HEK293 (cell line): ENCODE results near the gene COQ3.

Experiments used
- BCL11A ChIP-seq: fragments of 450-650 bp; formaldehyde crosslinking; IDR thresholded peaks from 2 replicates; pipeline ENCODE4 v1.5.1; 2016; ENCODE audit warnings: low read depth, missing biosample characterization, missing genetic modification characterization
- GLI2 ChIP-seq: fragments of 450-650 bp; formaldehyde crosslinking; IDR thresholded peaks from 2 replicates; pipeline ENCODE4; 2017; ENCODE audit warnings: missing biosample characterization, missing genetic modification characterization, low read depth, borderline replicate concordance
- HIC1 ChIP-seq: fragments of 450-650 bp; formaldehyde crosslinking; IDR thresholded peaks from 2 replicates; pipeline ENCODE4 v1.5.1; 2016; ENCODE audit warnings: missing biosample characterization, missing genetic modification characterization
- HOXA7 ChIP-seq: sonication (generic); formaldehyde crosslinking; IDR thresholded peaks from 2 replicates; pipeline ENCODE4 v1.8.1; 2022; ENCODE audit warnings: missing genetic modification reagents, borderline replicate concordance
- IKZF3 ChIP-seq: fragments of 450-650 bp; IDR thresholded peaks from 2 replicates; pipeline ENCODE4 v1.5.0; 2018; ENCODE audit warnings: missing biosample characterization, mild to moderate bottlenecking, missing genetic modification characterization, moderate library complexity
- MZF1 ChIP-seq: fragments of 450-650 bp; formaldehyde crosslinking; IDR thresholded peaks from 2 replicates; pipeline ENCODE4 v1.5.1; 2017; ENCODE audit warnings: missing biosample characterization, missing genetic modification characterization, borderline replicate concordance
- PRDM10 ChIP-seq: fragments of 450-650 bp; formaldehyde crosslinking; IDR thresholded peaks from 2 replicates; pipeline ENCODE4 v1.5.1; 2016; ENCODE audit warnings: missing biosample characterization, missing genetic modification characterization
- ZBTB7A ChIP-seq: fragments of 450-650 bp; formaldehyde crosslinking; IDR thresholded peaks from 2 replicates; pipeline ENCODE4 v1.5.1; 2016; ENCODE audit warnings: low read depth, missing biosample characterization, missing genetic modification characterization
- ZNF10 ChIP-seq: fragments of 450-650 bp; formaldehyde crosslinking; IDR thresholded peaks from 2 replicates; pipeline ENCODE4 v1.5.1; 2017; ENCODE audit warnings: missing biosample characterization, missing genetic modification characterization
- ZNF184 ChIP-seq: fragments of 450-650 bp; IDR thresholded peaks from 2 replicates; pipeline ENCODE4 v1.5.1; 2018; ENCODE audit warnings: missing biosample characterization, mild to moderate bottlenecking, missing genetic modification characterization
- ZNF202 ChIP-seq: fragments of 450-650 bp; formaldehyde crosslinking; IDR thresholded peaks from 2 replicates; pipeline ENCODE4 v1.5.1; 2016; ENCODE audit warnings: missing biosample characterization, missing genetic modification characterization, borderline replicate concordance
- ZNF248 ChIP-seq: fragments of 450-650 bp; formaldehyde crosslinking; IDR thresholded peaks from 2 replicates; pipeline ENCODE4 v1.5.1; 2017; ENCODE audit warnings: missing biosample characterization, missing genetic modification characterization
- ZNF37A ChIP-seq: fragments of 450-650 bp; IDR thresholded peaks from 2 replicates; pipeline ENCODE4 v1.5.1; 2018; ENCODE audit warnings: missing biosample characterization, missing genetic modification characterization
- ZNF501 ChIP-seq: fragments of 450-650 bp; formaldehyde crosslinking; IDR thresholded peaks from 2 replicates; pipeline ENCODE4 v1.5.1; 2016; ENCODE audit warnings: missing biosample characterization, missing genetic modification characterization
- ZNF621 ChIP-seq: fragments of 450-650 bp; formaldehyde crosslinking; IDR thresholded peaks from 2 replicates; pipeline ENCODE4 v1.5.1; 2017; ENCODE audit warnings: missing biosample characterization, missing genetic modification characterization
- ZNF629 ChIP-seq: fragments of 450-650 bp; formaldehyde crosslinking; IDR thresholded peaks from 2 replicates; pipeline ENCODE4 v1.5.1; 2017; ENCODE audit warnings: missing biosample characterization, missing genetic modification characterization
- ZNF837 ChIP-seq: fragments of 450-650 bp; formaldehyde crosslinking; IDR thresholded peaks from 2 replicates; pipeline ENCODE4 v1.5.1; 2016; ENCODE audit warnings: missing biosample characterization, missing genetic modification characterization
- ZSCAN16 ChIP-seq: fragments of 450-650 bp; formaldehyde crosslinking; IDR thresholded peaks from 2 replicates; pipeline ENCODE4 v1.5.1; 2016; ENCODE audit warnings: missing biosample characterization, missing genetic modification characterization
- TF ChIP-seq, protein P1 (sequence below): fragments of 450-650 bp; formaldehyde crosslinking; IDR thresholded peaks from 2 replicates; pipeline ENCODE4 v1.5.1; 2016; ENCODE audit warnings: missing biosample characterization, missing genetic modification characterization
- TF ChIP-seq, protein P2 (sequence below): IDR thresholded peaks from 2 replicates; pipeline ENCODE4 v1.6.1; 2011; ENCODE audit warnings: mild to moderate bottlenecking, low read depth, low read length, borderline replicate concordance
- TF ChIP-seq, protein P3 (sequence below): fragments of 450-650 bp; formaldehyde crosslinking; IDR thresholded peaks from 2 replicates; pipeline ENCODE4 v1.5.0; 2017; ENCODE audit warnings: missing biosample characterization, missing genetic modification characterization, borderline replicate concordance
- TF ChIP-seq, protein P4 (sequence below): fragments of 450-650 bp; formaldehyde crosslinking; IDR thresholded peaks from 2 replicates; pipeline ENCODE4 v1.5.1; 2016; ENCODE audit warnings: missing biosample characterization, missing genetic modification characterization
- TF ChIP-seq, protein P5 (sequence below): fragments of 450-650 bp; formaldehyde crosslinking; IDR thresholded peaks from 2 replicates; pipeline ENCODE4 v1.5.1; 2016; ENCODE audit warnings: missing biosample characterization, missing genetic modification characterization, low read depth

COQ3 gene

GRCh38 chr6:99393698-99394531, at the start of gene COQ3 (continued):
- TF ChIP-seq HIC1 (tag by site-specific recombination) (no peak), BCL11A (peak; percentile 73), ZNF837 (tag by site-specific recombination) (no peak), ZNF202 (tag by site-specific recombination) (no peak), ZNF621 (no peak), GLI2 (tag by site-specific recombination) (no peak), ZNF37A (no peak), ZNF10 (tag by site-specific recombination) (no peak), ZSCAN16 (no peak), MZF1 (peak; percentile 74), ZNF501 (peak; percentile 97), PRDM10 (tag by site-specific recombination) (peak; percentile 76), HOXA7 (no peak), ZBTB7A (tag by site-specific recombination) (no peak), ZNF629 (tag by site-specific recombination) (peak; percentile 78), ZNF184 (peak; percentile 33), IKZF3 (0 out of 2 replicates have a peak, but pooled peaks have one; percentile 45), ZNF248 (tag by site-specific recombination) (no peak)
- TF ChIP-seq, protein P1, sequence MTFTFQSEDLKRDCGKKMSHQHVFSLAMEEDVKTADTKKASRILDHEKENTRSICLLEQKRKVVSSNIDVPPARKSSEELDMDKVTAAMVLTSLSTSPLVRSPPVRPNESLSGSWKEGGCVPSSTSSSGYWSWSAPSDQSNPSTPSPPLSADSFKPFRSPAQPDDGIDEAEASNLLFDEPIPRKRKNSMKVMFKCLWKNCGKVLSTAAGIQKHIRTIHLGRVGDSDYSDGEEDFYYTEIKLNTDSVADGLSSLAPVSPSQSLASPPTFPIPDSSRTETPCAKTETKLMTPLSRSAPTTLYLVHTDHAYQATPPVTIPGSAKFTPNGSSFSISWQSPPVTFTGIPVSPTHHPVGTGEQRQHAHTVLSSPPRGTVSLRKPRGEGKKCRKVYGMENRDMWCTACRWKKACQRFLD (tag by site-specific recombination), result no peak
- TF ChIP-seq, protein P2, sequence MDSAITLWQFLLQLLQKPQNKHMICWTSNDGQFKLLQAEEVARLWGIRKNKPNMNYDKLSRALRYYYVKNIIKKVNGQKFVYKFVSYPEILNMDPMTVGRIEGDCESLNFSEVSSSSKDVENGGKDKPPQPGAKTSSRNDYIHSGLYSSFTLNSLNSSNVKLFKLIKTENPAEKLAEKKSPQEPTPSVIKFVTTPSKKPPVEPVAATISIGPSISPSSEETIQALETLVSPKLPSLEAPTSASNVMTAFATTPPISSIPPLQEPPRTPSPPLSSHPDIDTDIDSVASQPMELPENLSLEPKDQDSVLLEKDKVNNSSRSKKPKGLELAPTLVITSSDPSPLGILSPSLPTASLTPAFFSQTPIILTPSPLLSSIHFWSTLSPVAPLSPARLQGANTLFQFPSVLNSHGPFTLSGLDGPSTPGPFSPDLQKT, result no peak
- TF ChIP-seq, protein P3, sequence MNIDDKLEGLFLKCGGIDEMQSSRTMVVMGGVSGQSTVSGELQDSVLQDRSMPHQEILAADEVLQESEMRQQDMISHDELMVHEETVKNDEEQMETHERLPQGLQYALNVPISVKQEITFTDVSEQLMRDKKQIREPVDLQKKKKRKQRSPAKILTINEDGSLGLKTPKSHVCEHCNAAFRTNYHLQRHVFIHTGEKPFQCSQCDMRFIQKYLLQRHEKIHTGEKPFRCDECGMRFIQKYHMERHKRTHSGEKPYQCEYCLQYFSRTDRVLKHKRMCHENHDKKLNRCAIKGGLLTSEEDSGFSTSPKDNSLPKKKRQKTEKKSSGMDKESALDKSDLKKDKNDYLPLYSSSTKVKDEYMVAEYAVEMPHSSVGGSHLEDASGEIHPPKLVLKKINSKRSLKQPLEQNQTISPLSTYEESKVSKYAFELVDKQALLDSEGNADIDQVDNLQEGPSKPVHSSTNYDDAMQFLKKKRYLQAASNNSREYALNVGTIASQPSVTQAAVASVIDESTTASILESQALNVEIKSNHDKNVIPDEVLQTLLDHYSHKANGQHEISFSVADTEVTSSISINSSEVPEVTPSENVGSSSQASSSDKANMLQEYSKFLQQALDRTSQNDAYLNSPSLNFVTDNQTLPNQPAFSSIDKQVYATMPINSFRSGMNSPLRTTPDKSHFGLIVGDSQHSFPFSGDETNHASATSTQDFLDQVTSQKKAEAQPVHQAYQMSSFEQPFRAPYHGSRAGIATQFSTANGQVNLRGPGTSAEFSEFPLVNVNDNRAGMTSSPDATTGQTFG (tag by site-specific recombination), result no peak
- TF ChIP-seq, protein P4, sequence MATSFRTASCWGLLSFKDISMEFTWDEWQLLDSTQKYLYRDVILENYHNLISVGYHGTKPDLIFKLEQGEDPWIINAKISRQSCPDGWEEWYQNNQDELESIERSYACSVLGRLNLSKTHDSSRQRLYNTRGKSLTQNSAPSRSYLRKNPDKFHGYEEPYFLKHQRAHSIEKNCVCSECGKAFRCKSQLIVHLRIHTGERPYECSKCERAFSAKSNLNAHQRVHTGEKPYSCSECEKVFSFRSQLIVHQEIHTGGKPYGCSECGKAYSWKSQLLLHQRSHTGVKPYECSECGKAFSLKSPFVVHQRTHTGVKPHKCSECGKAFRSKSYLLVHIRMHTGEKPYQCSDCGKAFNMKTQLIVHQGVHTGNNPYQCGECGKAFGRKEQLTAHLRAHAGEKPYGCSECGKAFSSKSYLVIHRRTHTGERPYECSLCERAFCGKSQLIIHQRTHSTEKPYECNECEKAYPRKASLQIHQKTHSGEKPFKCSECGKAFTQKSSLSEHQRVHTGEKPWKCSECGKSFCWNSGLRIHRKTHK, result no peak
- TF ChIP-seq, protein P5, sequence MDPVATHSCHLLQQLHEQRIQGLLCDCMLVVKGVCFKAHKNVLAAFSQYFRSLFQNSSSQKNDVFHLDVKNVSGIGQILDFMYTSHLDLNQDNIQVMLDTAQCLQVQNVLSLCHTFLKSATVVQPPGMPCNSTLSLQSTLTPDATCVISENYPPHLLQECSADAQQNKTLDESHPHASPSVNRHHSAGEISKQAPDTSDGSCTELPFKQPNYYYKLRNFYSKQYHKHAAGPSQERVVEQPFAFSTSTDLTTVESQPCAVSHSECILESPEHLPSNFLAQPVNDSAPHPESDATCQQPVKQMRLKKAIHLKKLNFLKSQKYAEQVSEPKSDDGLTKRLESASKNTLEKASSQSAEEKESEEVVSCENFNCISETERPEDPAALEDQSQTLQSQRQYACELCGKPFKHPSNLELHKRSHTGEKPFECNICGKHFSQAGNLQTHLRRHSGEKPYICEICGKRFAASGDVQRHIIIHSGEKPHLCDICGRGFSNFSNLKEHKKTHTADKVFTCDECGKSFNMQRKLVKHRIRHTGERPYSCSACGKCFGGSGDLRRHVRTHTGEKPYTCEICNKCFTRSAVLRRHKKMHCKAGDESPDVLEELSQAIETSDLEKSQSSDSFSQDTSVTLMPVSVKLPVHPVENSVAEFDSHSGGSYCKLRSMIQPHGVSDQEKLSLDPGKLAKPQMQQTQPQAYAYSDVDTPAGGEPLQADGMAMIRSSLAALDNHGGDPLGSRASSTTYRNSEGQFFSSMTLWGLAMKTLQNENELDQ (tag by site-specific recombination), result no peak
